HG03060 (cell line): ENCODE results near the gene CHD5.
"Not testable (repeated sequence)": the region's sequence is repeated elsewhere in the genome, so short reads cannot be mapped to it uniquely, and the experiment has no call there.

ENCODE experiments used
- ATAC-seq: cut with Tn5 transposase; IDR thresholded peaks from one replicate; pipeline ENCODE4 v1.9.1; 2021; ENCODE audit warnings: low read depth, moderate number of reproducible peaks; ENCODE audit not compliant: unreplicated experiment

Gene CHD5

GRCh38 chr1:6090996-6091822 lies 88.9 kb downstream of the CHD5 start:
- ATAC-seq: no peak

GRCh38 chr1:6090288-6090687 lies 89.8 kb downstream of the CHD5 start:
- no peak for ATAC-seq

- no peak for ATAC-seq
Observed at GRCh38 chr1:6088956-6089355, 91.2 kb downstream of the CHD5 start.

- ATAC-seq: no peak
Observed at GRCh38 chr1:6087958-6088357, 92.2 kb downstream of the CHD5 start.

- no peak for ATAC-seq
Observed at GRCh38 chr1:6087377-6087772, 92.7 kb downstream of the CHD5 start.

GRCh38 chr1:6086762-6087376 lies 93.3 kb downstream of the CHD5 start:
- ATAC-seq: no peak

GRCh38 chr1:6086358-6086757 lies 93.8 kb downstream of the CHD5 start:
- ATAC-seq: no peak

GRCh38 chr1:6085666-6086065 lies 94.5 kb downstream of the CHD5 start:
- ATAC-seq: no peak

- ATAC-seq: no peak
Observed at GRCh38 chr1:6084781-6085495, 95.2 kb downstream of the CHD5 start.

- ATAC-seq: no peak
Observed at GRCh38 chr1:6083801-6084446, 96.2 kb downstream of the CHD5 start.

- no peak for ATAC-seq
Observed at GRCh38 chr1:6083385-6083784, 96.7 kb downstream of the CHD5 start.

GRCh38 chr1:6082430-6082971 lies 97.6 kb downstream of the CHD5 start:
- no peak for ATAC-seq

- no peak for ATAC-seq
Observed at GRCh38 chr1:6081901-6082300, 98.2 kb downstream of the CHD5 start.

GRCh38 chr1:6080469-6080868 lies 99.7 kb downstream of the CHD5 start:
- ATAC-seq: no peak

- no peak for ATAC-seq
Observed at GRCh38 chr1:6077919-6078318, 102.2 kb downstream of the CHD5 start.

- no peak for ATAC-seq
Observed at GRCh38 chr1:6077506-6077905, 102.6 kb downstream of the CHD5 start.

- not testable (repeated sequence) for ATAC-seq
Observed at GRCh38 chr1:6077061-6077460, 103.1 kb downstream of the CHD5 start.

GRCh38 chr1:6075748-6076147 lies 104.4 kb downstream of the CHD5 start:
- no peak for ATAC-seq

- ATAC-seq: no peak
Observed at GRCh38 chr1:6074192-6074901, 105.8 kb downstream of the CHD5 start.

- no peak for ATAC-seq
Observed at GRCh38 chr1:6073480-6074053, 106.6 kb downstream of the CHD5 start.
